Fibroblast of lung (primary cell): ENCODE measurements around the gene PPM1E. TPM values are rescaled to one million over a fixed set of nuclear protein-coding genes. Genes with fewer than 3 reads are reported as not detected.

Experiments
- DNase-seq, 2 donors: peaks; one replicate each; pipeline versions ENCODE4 v3.0.0 to v3.0.0-alpha.2; 2010; ENCODE audit warnings: low read depth in 2 of 2
- H2AFZ ChIP-seq: 2 replicates; pipeline ENCODE4 v1.5.1; 2012; ENCODE audit warnings: low read length, control low read depth, inconsistent platforms
- H3K27ac ChIP-seq: 2 replicates; pipeline ENCODE4 v1.5.1; 2011; ENCODE audit warnings: low read length, control low read depth; ENCODE audit not compliant: insufficient read depth
- H3K27me3 ChIP-seq: 2 replicates; pipeline ENCODE4 v1.5.1; 2011; ENCODE audit warnings: mild to moderate bottlenecking, low read length; ENCODE audit not compliant: control insufficient read depth, insufficient read depth
- H3K36me3 ChIP-seq: 2 replicates; pipeline ENCODE4 v1.5.1; 2011; ENCODE audit warnings: low read length; ENCODE audit not compliant: control insufficient read depth, insufficient read depth
- H3K4me1 ChIP-seq: 2 replicates; pipeline ENCODE4 v1.5.1; 2011; ENCODE audit warnings: low read length; ENCODE audit not compliant: control insufficient read depth, insufficient read depth; ENCODE audit errors: extremely low read depth
- H3K4me2 ChIP-seq: 2 replicates; pipeline ENCODE4 v1.5.1; 2011; ENCODE audit warnings: low read length, control low read depth; ENCODE audit not compliant: insufficient read depth; ENCODE audit errors: extremely low read depth
- H3K4me3 ChIP-seq, 4 experiments: fragments of 200-600 bp in 1 of 4; sonication (generic) in 1 of 4; replicated peaks in 1 of 4; 2 replicates each; pipeline ENCODE4 v1.5.1; 2011 to 2016; ENCODE audit warnings: low read length in 4 of 4, low read depth in 3 of 4, mild to moderate bottlenecking in 3 of 4, control low read depth in 2 of 4, inconsistent platforms in 1 of 4, mixed read lengths in 1 of 4; ENCODE audit not compliant: insufficient read depth in 1 of 4; ENCODE audit errors: control extremely low read depth in 1 of 4
- H3K79me2 ChIP-seq: 2 replicates; pipeline ENCODE4 v1.5.1; 2012; ENCODE audit warnings: mild to moderate bottlenecking, low read length, inconsistent platforms; ENCODE audit not compliant: control insufficient read depth, insufficient read depth
- H3K9ac ChIP-seq: 2 replicates; pipeline ENCODE4 v1.5.1; 2011; ENCODE audit warnings: mild to moderate bottlenecking, low read length, control low read depth; ENCODE audit not compliant: insufficient read depth
- H3K9me3 ChIP-seq: 2 replicates; pipeline ENCODE4 v1.5.1; 2012; ENCODE audit warnings: low read depth, low read length; ENCODE audit not compliant: control insufficient read depth, insufficient read depth
- H4K20me1 ChIP-seq: 2 replicates; pipeline ENCODE4 v1.5.1; 2011; ENCODE audit warnings: low read length; ENCODE audit not compliant: control insufficient read depth, insufficient read depth; ENCODE audit errors: extremely low read depth
- CTCF ChIP-seq, 2 donors: IDR thresholded peaks in 1 of 2; conservative IDR thresholded peaks in 1 of 2; 1 replicate in 1 of 2; 2 replicates in 1 of 2; pipeline ENCODE4 v1.5.1; 2011 to 2012; ENCODE audit warnings: low read length in 2 of 2, control low read depth in 1 of 2, inconsistent platforms in 1 of 2, low read depth in 1 of 2, mild to moderate bottlenecking in 1 of 2
- EZH2 ChIP-seq: IDR thresholded peaks from 2 replicates; pipeline ENCODE4 v1.5.1; 2012; ENCODE audit warnings: low read length, control low read depth, mild to moderate bottlenecking; ENCODE audit errors: missing control alignments
- polyA plus RNA-seq, 2 donors: library from polyadenylated mRNA; depleted of rRNA in 1 of 2; stranded (reverse) in 1 of 2; unstranded in 1 of 2; fragments of >200 nt; gene quantifications; 2 replicates each; pipeline ENCODE4 v1.2.1, GENCODE V29; 2011 to 2012; ENCODE audit warnings: missing spikeins in 1 of 2
- total RNA-seq: library from RNA; depleted of rRNA; stranded (reverse); fragments of >200 nt; gene quantifications from 2 replicates; pipeline ENCODE4 v1.2.1, GENCODE V29; 2014

Gene PPM1E
- total and polyA plus RNA-seq, 2 donors (not counting 1 experiment from before 2014, with no cell fraction given) = 0.02 to 0.50 TPM

GRCh38 chr17:59007995-59008394, 252.3 kb downstream of the PPM1E start:
- Histone ChIP-seq H3K27me3 (no peaks in the 10 kb centered on the region), H3K36me3 (no peaks in the 10 kb centered on the region), H2AFZ (no peak overlapping the region), H3K4me1 (no peaks in the 10 kb centered on the region), H3K79me2 (no peaks in the 10 kb centered on the region), H3K4me3 (no peak overlapping the region), H3K4me2 (no peak overlapping the region), H3K9me3 (no peaks in the 10 kb centered on the region), H3K9ac (no peak overlapping the region), H4K20me1 (no peaks in the 10 kb centered on the region), H3K27ac (no peak overlapping the region)
- TF ChIP-seq EZH2 = no peak
- no peak for TF ChIP-seq CTCF (conservative IDR thresholded peaks at IDR 0.05 in 1 of 2, IDR thresholded peaks at IDR 0.05 in 1 of 2; ENCODE audit: low read depth in 1 of 2, low read length in 2 of 2)
- DNase-seq = no peak

- H3K9me3 ChIP-seq = no peaks in the 10 kb centered on the region
- no peak overlapping the region for H3K4me2 ChIP-seq
- H3K4me3 ChIP-seq = no peak overlapping the region
- no peaks in the 10 kb centered on the region for H3K4me1 ChIP-seq
- H4K20me1 ChIP-seq = no peaks in the 10 kb centered on the region
- H3K36me3 ChIP-seq = no peaks in the 10 kb centered on the region
- TF ChIP-seq CTCF (conservative IDR thresholded peaks at IDR 0.05 in 1 of 2, IDR thresholded peaks at IDR 0.05 in 1 of 2; ENCODE audit: low read depth in 1 of 2, low read length in 2 of 2) (no peak), EZH2 (no peak)
- H3K79me2 ChIP-seq = no peaks in the 10 kb centered on the region
- no peak overlapping the region for H3K27ac ChIP-seq
- H3K27me3 ChIP-seq = no peaks in the 10 kb centered on the region
- no peak overlapping the region for H2AFZ ChIP-seq
- H3K9ac ChIP-seq = no peak overlapping the region
- no peak for DNase-seq
These were observed 253.1 kb downstream of the PPM1E start for GRCh38 chr17:59008737-59009136.

- H3K79me2 ChIP-seq = no peaks in the 10 kb centered on the region
- no peak overlapping the region for H3K9ac ChIP-seq
- peak in 1 of 2 donors; percentile 53 for DNase-seq
- no peaks in the 10 kb centered on the region for H3K36me3 ChIP-seq
- H3K4me2 ChIP-seq = no peak overlapping the region
- no peak for TF ChIP-seq EZH2
- TF ChIP-seq CTCF (conservative IDR thresholded peaks at IDR 0.05 in 1 of 2, IDR thresholded peaks at IDR 0.05 in 1 of 2; ENCODE audit: low read depth in 1 of 2, low read length in 2 of 2) = no peak
- no peak overlapping the region for H3K27ac ChIP-seq
- H3K4me1 ChIP-seq = no peaks in the 10 kb centered on the region
- no peaks in the 10 kb centered on the region for H3K27me3 ChIP-seq
- H3K9me3 ChIP-seq = no peaks in the 10 kb centered on the region
- H4K20me1 ChIP-seq = no peaks in the 10 kb centered on the region
- H2AFZ ChIP-seq = no peak overlapping the region
- no peak overlapping the region for H3K4me3 ChIP-seq
These were observed 254.4 kb downstream of the PPM1E start for GRCh38 chr17:59010026-59010425.
